K562 (cell line): ENCODE data around the gene PHOSPHO1. TPM values are rescaled to one million over a fixed set of nuclear protein-coding genes. Genes with fewer than 3 reads are reported as not detected.

Experiments used
- CBFA2T3 ChIP-seq: fragments of 450-650 bp; IDR thresholded peaks from 2 replicates; pipeline ENCODE4 v1.6.1; 2017
- CHCHD3 ChIP-seq: fragments of 250-450 bp; sonication (Bioruptor Pico); IDR thresholded peaks from 2 replicates; pipeline ENCODE4 v2.1.2; 2022; ENCODE audit warnings: mild to moderate bottlenecking
- DNMT1 ChIP-seq: fragments of 450-650 bp; IDR thresholded peaks from 2 replicates; pipeline ENCODE4 v1.6.1; 2016; ENCODE audit warnings: antibody characterized with exemption, mild to moderate bottlenecking
- HINFP ChIP-seq: fragments of 450-650 bp; conservative IDR thresholded peaks from 2 replicates; pipeline ENCODE4 v1.6.1; 2016; ENCODE audit warnings: missing genetic modification characterization, low read depth, mild to moderate bottlenecking, control low read depth, missing compliant biosample characterization
- KDM1A ChIP-seq, 2 experiments: fragments of 450-650 bp; IDR thresholded peaks; 2 replicates each; pipeline ENCODE4 v1.6.1; 2016; ENCODE audit warnings: mild to moderate bottlenecking in 2 of 2
- KHSRP ChIP-seq: fragments of 450-650 bp; IDR thresholded peaks from 2 replicates; pipeline ENCODE4 v1.6.1; 2017
- MEF2A ChIP-seq: IDR thresholded peaks from 2 replicates; pipeline ENCODE4 v1.6.1; 2011; ENCODE audit warnings: low read depth, mild to moderate bottlenecking, low read length, moderate library complexity; ENCODE audit not compliant: control insufficient read depth
- MEIS2 ChIP-seq: fragments of 450-650 bp; IDR thresholded peaks from 2 replicates; pipeline ENCODE4 v1.6.1; 2014; ENCODE audit warnings: mild to moderate bottlenecking; ENCODE audit not compliant: partially characterized antibody
- NFXL1 ChIP-seq: fragments of 450-650 bp; formaldehyde crosslinking; IDR thresholded peaks from 2 replicates; pipeline ENCODE4 v1.4.0; 2021; ENCODE audit warnings: mild to moderate bottlenecking
- NRF1 ChIP-seq, 2 experiments: fragments of 450-650 bp; IDR thresholded peaks in 1 of 2; conservative IDR thresholded peaks in 1 of 2; 2 replicates each; pipeline ENCODE4 v1.6.1; 2014; ENCODE audit warnings: mild to moderate bottlenecking in 2 of 2
- POLR2B ChIP-seq: fragments of 450-650 bp; IDR thresholded peaks from 2 replicates; pipeline ENCODE4 v1.6.1; 2018; ENCODE audit warnings: low read depth; ENCODE audit not compliant: partially characterized antibody
- PTBP1 ChIP-seq: fragments of 200-400 bp; formaldehyde crosslinking; IDR thresholded peaks from 2 replicates; pipeline ENCODE4 v1.6.1; 2017; ENCODE audit warnings: low read depth, low read length
- PYGO2 ChIP-seq: fragments of 450-650 bp; IDR thresholded peaks from 2 replicates; pipeline ENCODE4 v1.6.1; 2016; ENCODE audit warnings: mild to moderate bottlenecking, missing genetic modification characterization, moderate library complexity, missing compliant biosample characterization
- RBM14 ChIP-seq: fragments of 200-400 bp; formaldehyde crosslinking; IDR thresholded peaks from 2 replicates; pipeline ENCODE4 v1.6.1; 2018; ENCODE audit warnings: low read depth, mild to moderate bottlenecking, low read length, moderate library complexity, borderline replicate concordance; ENCODE audit not compliant: insufficient read depth
- SMARCA4 ChIP-seq: fragments of 450-650 bp; IDR thresholded peaks from 2 replicates; pipeline ENCODE4 v1.6.1; 2016
- SRF ChIP-seq, 2 experiments: fragments of 250-450, 450-650 bp in 1 of 2; sonication (Bioruptor Pico) in 1 of 2; sonication (generic) in 1 of 2; formaldehyde crosslinking; IDR thresholded peaks; 2 replicates each; pipeline versions ENCODE4 v1.5.0 to v1.5.1; 2020 to 2022; ENCODE audit warnings: mild to moderate bottlenecking in 1 of 2, missing genetic modification reagents in 1 of 2
- TOE1 ChIP-seq, 2 experiments: fragments of 450-650 bp in 1 of 2; sonication (generic) in 1 of 2; formaldehyde crosslinking in 1 of 2; IDR thresholded peaks; 2 replicates each; pipeline versions ENCODE4 v1.7.1 to v1.8.0; 2016 to 2022; ENCODE audit warnings: borderline replicate concordance in 2 of 2, mild to moderate bottlenecking in 2 of 2, antibody characterized with exemption in 1 of 2, inconsistent platforms in 1 of 2, low read depth in 1 of 2, missing genetic modification reagents in 1 of 2, moderate library complexity in 1 of 2
- ZC3H8 ChIP-seq: fragments of 450-650 bp; IDR thresholded peaks from 2 replicates; pipeline ENCODE4 v1.6.1; 2017
- ZFP30 ChIP-seq: fragments of 250-450 bp; sonication (Bioruptor Pico); IDR thresholded peaks from 2 replicates; pipeline ENCODE4 v1.8.0; 2022; ENCODE audit warnings: moderate library complexity, mild to moderate bottlenecking, inconsistent platforms, borderline replicate concordance
- ZNF143 ChIP-seq: sonication (generic); formaldehyde crosslinking; IDR thresholded peaks from 2 replicates; pipeline ENCODE4 v1.9.0; 2022; ENCODE audit warnings: mild to moderate bottlenecking, missing genetic modification reagents
- ZNF395 ChIP-seq: fragments of 200-800 bp; sonication (Bioruptor generic); IDR thresholded peaks from 2 replicates; pipeline ENCODE4 v1.6.1; 2017; ENCODE audit warnings: missing genetic modification characterization, missing compliant biosample characterization
- polyA plus RNA-seq, 8 experiments: library from polyadenylated mRNA; depleted of rRNA in 4 of 8; stranded (reverse) in 5 of 8; unstranded in 3 of 8; fragments of >200 nt; fragmentation: Nextera tagmentation in 2 of 8; fragmentation: Illumina TruSeq in 1 of 8; extraction: Ambion mirVana in 2 of 8; extraction: Trizol in 1 of 8; gene quantifications; 2 replicates each; pipeline versions ENCODE4 v1.2.1 to v1.2.3, GENCODE V29; 2011 to 2014; ENCODE audit warnings: inconsistent platforms in 1 of 8, missing spikeins in 1 of 8
- total RNA-seq, 7 experiments: library from RNA; depleted of rRNA in 6 of 7; stranded (reverse); fragments of >200 nt in 6 of 7; fragmentation: Illumina TruSeq in 2 of 7; extraction: Trizol in 2 of 7; gene quantifications; 2 replicates each; pipeline versions ENCODE4 v1.2.1 to v1.2.3, GENCODE V29; 2011 to 2021; ENCODE audit warnings: low replicate concordance in 1 of 7
- TF ChIP-seq, protein P1 (sequence below), 2 experiments: fragments of 450-650 bp in 1 of 2; sonication (generic) in 1 of 2; formaldehyde crosslinking; conservative IDR thresholded peaks; 2 replicates each; pipeline versions ENCODE4 v1.4.0 to v1.8.1; 2020 to 2022; ENCODE audit warnings: mild to moderate bottlenecking in 1 of 2, missing genetic modification reagents in 1 of 2
- TF ChIP-seq, protein P2 (sequence below): fragments of 450-650 bp; formaldehyde crosslinking; IDR thresholded peaks from 2 replicates; pipeline ENCODE4 v1.4.0; 2020; ENCODE audit warnings: mild to moderate bottlenecking, mixed read lengths

PHOSPHO1 gene
- total and polyA plus RNA-seq, 9 of the 15 experiments (the other 6 are each of a cell fraction or from before 2014, with no cell fraction given): 0.06 to 0.07 TPM; not detected in 7

DNA sequence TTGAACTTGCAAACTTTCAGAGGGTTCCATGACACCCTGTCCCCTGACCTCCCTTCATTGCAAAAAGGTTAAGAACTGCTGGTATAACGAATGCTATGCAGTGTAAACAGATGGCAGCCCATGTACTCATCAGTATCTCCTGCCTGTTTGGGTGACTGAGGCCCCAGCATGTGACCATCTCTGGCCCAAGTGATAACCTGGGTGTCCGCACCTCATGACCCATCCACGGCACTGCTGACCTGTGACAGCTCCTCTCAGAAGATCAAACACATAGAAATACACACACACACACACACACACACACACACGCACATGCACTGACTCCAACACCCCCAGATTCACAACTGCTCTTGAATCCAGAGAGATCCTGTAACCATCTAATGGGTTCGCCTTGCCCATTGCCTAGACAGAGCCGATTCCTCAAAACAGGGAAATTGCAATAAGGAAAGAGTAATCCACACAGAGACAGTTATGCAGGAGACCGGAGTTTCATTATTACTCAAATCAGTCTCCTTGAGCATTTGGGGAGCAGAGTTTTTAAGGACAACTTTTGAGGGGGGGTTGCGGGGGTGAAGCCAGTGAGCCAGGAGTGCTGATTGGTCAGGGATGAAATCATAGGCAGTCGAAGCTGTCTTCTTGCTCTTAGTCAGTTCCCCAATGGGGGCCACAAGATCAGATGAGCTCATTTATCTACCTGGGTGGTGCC lies 11.3 kb upstream of the PHOSPHO1 start (continued):
- TF ChIP-seq, protein P1, sequence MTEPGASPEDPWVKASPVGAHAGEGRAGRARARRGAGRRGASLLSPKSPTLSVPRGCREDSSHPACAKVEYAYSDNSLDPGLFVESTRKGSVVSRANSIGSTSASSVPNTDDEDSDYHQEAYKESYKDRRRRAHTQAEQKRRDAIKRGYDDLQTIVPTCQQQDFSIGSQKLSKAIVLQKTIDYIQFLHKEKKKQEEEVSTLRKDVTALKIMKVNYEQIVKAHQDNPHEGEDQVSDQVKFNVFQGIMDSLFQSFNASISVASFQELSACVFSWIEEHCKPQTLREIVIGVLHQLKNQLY (CRISPR knock-in tag; conservative IDR thresholded peaks at IDR 0.05): no peak
- TF ChIP-seq MEF2A (no peak), DNMT1 (no peak), MEIS2 (peak; percentile 50), RBM14 (no peak), KDM1A (IDR thresholded peaks at IDR 0.05) (peak; percentile 59 to 64; a peak in 3 of 4 replicates), KHSRP (no peak), POLR2B (no peak), ZC3H8 (no peak), ZNF395 (CRISPR knock-in tag) (0 out of 2 replicates have a peak, but pooled peaks have one; percentile 21), HINFP (tag) (no peak), PTBP1 (no peak), SRF (CRISPR knock-in tag; IDR thresholded peaks at IDR 0.05) (no peak), CBFA2T3 (peak; percentile 77), CHCHD3 (no peak), NFXL1 (no peak), ZNF143 (no peak), SMARCA4 (peak; percentile 42; the same call in 1 of the 2 replicates), NRF1 (conservative IDR thresholded peaks at IDR 0.05 in 1 of 2, IDR thresholded peaks at IDR 0.05 in 1 of 2) (no peak), TOE1 (IDR thresholded peaks at IDR 0.05; ENCODE audit: borderline replicate concordance) (peak; percentile 83), TOE1 (CRISPR knock-in tag; IDR thresholded peaks at IDR 0.05; ENCODE audit: borderline replicate concordance, low read depth) (no peak), ZFP30 (CRISPR knock-in tag) (no peak), PYGO2 (tag) (0 out of 2 replicates have a peak, but pooled peaks have one; percentile 32)
- TF ChIP-seq, protein P2, sequence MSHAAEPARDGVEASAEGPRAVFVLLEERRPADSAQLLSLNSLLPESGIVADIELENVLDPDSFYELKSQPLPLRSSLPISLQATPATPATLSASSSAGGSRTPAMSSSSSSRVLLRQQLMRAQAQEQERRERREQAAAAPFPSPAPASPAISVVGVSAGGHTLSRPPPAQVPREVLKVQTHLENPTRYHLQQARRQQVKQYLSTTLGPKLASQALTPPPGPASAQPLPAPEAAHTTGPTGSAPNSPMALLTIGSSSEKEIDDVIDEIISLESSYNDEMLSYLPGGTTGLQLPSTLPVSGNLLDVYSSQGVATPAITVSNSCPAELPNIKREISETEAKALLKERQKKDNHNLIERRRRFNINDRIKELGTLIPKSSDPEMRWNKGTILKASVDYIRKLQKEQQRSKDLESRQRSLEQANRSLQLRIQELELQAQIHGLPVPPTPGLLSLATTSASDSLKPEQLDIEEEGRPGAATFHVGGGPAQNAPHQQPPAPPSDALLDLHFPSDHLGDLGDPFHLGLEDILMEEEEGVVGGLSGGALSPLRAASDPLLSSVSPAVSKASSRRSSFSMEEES (CRISPR knock-in tag): 0 out of 2 replicates have a peak, but pooled peaks have one; percentile 42
